ENCODE measurements around the gene TMEM117.

The TMEM117 gene

DNA sequence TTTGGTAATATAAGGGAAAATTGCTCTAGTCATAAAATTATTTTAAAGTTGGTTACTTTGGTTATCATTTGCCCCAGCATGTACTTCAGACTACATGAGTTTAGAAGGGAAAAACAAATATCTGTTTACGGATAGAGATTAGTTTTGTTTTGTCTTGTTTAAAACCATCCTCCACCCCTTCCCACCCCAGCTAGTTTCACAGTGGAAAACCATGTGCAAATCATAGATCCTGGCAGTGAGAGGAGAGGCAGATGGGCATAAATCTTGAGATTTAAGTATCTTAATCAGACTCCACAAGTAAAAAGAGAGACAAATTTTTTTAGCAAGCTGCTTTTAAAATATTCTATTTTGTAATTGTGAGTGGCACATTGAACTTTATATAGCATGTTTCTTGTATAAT, 424.7 kb downstream of the TMEM117 start:
- no peak overlapping the region for H3K4me3 ChIP-seq (replicated peaks in 1 of 2; ENCODE audit: low read depth in 2 of 2, low read length in 2 of 2)
- TF ChIP-seq, protein P1, sequence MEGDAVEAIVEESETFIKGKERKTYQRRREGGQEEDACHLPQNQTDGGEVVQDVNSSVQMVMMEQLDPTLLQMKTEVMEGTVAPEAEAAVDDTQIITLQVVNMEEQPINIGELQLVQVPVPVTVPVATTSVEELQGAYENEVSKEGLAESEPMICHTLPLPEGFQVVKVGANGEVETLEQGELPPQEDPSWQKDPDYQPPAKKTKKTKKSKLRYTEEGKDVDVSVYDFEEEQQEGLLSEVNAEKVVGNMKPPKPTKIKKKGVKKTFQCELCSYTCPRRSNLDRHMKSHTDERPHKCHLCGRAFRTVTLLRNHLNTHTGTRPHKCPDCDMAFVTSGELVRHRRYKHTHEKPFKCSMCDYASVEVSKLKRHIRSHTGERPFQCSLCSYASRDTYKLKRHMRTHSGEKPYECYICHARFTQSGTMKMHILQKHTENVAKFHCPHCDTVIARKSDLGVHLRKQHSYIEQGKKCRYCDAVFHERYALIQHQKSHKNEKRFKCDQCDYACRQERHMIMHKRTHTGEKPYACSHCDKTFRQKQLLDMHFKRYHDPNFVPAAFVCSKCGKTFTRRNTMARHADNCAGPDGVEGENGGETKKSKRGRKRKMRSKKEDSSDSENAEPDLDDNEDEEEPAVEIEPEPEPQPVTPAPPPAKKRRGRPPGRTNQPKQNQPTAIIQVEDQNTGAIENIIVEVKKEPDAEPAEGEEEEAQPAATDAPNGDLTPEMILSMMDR (IDR thresholded peaks at IDR 0.05; ENCODE audit: low read depth, low read length): no peak
- DNase-seq (ENCODE audit: low read depth in 2 of 2): no peak

DNA sequence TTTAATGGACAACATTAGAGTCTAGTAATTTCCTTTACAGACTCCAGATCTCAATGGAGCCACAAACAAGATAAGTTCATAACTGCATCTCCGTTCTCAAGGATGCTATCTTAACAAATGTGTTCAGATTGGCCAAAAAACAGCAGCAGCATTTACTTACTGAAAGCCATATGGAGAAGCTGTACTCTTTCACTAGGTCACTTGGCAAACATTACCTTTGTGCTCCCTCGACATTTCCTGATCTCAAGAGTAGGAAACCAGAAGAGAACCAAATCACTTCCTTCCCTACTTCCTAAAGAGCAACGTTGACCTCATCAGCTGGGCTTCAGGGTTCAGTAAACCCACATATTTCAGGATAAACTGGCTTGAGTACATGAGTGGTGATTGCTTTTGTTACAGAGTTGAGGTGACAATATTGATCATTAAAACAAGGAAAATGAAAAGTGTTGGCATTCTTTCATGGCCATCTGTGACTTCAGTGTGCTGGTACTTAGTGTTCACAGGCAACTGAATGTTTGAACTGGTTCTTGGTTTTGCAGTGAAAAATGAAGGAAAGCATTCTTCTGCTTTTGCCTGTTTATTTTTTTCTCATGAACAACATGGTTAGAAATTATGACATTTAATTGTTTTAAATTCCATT, 449.6 kb downstream of the TMEM117 start:
- no peak overlapping the region for H3K4me3 ChIP-seq (replicated peaks in 1 of 2; ENCODE audit: low read depth in 2 of 2, low read length in 2 of 2)
- TF ChIP-seq, protein P1 (IDR thresholded peaks at IDR 0.05; ENCODE audit: low read depth, low read length): no peak
- DNase-seq (ENCODE audit: low read depth in 2 of 2): peak in 1 of 2 donors; percentile 2

DNA sequence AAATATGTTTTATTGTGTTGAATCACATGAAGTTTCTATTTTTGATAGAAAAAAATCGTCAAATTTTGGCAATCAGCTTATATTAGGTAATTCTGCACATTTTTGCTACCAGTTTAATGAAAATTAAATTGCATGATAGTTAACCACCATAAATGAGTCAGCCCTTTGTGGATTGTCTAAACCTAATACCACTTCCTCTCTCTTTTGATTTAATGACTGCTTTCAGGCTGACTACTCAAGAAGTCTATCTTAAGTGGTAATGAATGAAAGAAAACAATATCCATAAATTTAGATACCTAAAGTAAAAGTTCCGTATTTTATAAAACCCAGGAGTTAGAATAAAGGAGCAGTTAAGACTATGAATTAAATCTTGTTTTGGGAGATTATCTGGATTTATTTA, 450.5 kb downstream of the TMEM117 start:
- DNase-seq (ENCODE audit: low read depth in 2 of 2): peak in 1 of 2 donors; percentile 24
- TF ChIP-seq, protein P1 (IDR thresholded peaks at IDR 0.05; ENCODE audit: low read depth, low read length): no peak
- H3K4me3 ChIP-seq (replicated peaks in 1 of 2; ENCODE audit: low read depth in 2 of 2, low read length in 2 of 2): no peak overlapping the region

DNA sequence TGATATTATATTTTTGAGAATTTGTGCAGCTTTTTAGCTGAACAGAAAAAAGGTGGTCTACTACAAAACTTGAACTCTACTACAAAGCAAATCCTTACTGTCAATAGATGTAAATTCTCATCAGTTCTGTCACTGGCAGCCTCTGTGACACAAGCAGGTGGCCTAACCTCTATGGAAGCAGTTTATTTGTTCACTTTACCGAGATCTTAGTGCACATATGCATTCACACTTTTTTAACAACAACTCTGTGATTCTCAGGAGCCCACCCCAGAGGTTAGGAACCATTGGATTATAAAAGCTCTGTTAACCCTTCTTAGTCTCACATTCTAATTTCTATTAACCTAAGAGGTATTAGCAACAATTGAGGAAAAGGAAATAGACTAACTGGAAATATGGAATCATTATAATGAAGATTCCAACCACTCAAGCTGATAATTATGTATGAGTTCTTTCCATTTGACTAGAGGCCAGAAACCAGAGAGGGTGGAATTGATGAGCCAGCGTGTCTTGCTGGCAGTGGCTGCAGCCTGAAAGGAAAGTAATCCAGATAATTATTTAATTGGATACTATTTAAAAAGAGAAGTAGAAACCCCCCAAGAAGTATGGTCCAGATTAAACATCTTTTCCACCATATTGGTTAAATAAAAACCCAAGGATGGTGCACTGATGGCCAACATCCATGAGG, 451.1 kb downstream of the TMEM117 start:
- DNase-seq (ENCODE audit: low read depth in 2 of 2): no peak
- H3K4me3 ChIP-seq (replicated peaks in 1 of 2; ENCODE audit: low read depth in 2 of 2, low read length in 2 of 2): no peak overlapping the region
- TF ChIP-seq, protein P1 (IDR thresholded peaks at IDR 0.05; ENCODE audit: low read depth, low read length): no peak

DNA sequence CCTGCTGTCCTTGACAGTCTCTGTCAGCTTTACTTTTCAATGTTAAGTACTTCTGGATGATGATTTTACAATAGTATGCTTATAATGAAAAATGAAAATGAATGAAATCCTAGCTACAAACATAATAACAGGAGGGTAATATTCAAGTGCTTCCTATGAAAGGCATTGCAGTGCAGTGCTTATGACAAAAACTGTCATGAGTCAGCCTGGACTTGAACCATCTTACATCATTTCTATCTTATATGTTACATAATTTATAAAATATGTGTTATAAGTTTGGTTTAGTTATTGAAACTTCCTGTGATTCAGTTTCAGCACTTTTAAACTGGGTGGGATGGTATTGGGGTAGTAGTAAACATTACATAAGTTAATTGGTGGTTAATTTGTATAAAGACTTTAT, 451.7 kb downstream of the TMEM117 start:
- H3K4me3 ChIP-seq (replicated peaks in 1 of 2; ENCODE audit: low read depth in 2 of 2, low read length in 2 of 2): no peak overlapping the region
- TF ChIP-seq, protein P1 (IDR thresholded peaks at IDR 0.05; ENCODE audit: low read depth, low read length): no peak
- DNase-seq (ENCODE audit: low read depth in 2 of 2): peak in 1 of 2 donors; percentile 35

DNA sequence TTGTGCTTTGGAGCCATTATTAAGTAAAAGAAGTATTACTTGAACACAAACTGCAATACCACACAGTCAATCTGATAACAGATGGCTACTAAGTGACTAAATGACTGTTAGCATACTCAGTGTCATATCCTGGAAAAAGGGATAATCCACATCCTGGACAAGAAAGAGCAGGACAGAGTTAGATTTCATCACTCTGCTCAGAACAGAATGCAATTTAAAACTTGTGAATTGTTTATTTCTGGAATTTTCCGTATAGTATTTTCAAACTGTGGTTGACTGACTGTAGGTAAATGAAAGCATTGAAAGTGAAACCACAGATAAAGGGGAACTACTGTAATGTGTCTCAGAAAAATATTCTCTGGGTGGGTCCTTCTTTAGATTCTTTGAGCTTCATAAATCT, 458.8 kb downstream of the TMEM117 start:
- TF ChIP-seq, protein P1 (IDR thresholded peaks at IDR 0.05; ENCODE audit: low read depth, low read length): no peak
- H3K4me3 ChIP-seq (replicated peaks in 1 of 2; ENCODE audit: low read depth in 2 of 2, low read length in 2 of 2): no peak overlapping the region
- DNase-seq (ENCODE audit: low read depth in 2 of 2): no peak
